GM11168 (cell line): ENCODE measurements around the gene SNRNP70.
"Not testable (repeated sequence)": the region's sequence is repeated elsewhere in the genome, so short reads cannot be mapped to it uniquely, and the experiment has no call there.

Source experiments
- in situ Hi-C: fragments of 300-500 bp; cut with MboI; formaldehyde crosslinking; loops from one replicate; pipeline ENCODE4 v1.12.0; 2022; ENCODE audit warnings: low sequenced_read_pairs; ENCODE audit not compliant: unreplicated experiment

Gene SNRNP70

GRCh38 chr19:49141352-49141751 is 56.1 kb downstream of the SNRNP70 start:
- in situ Hi-C loops = no loop called here

- in situ Hi-C loops = no loop called here
Observed at GRCh38 chr19:49142866-49143335, 57.6 kb downstream of the SNRNP70 start.

- in situ Hi-C loops = no loop called here
Observed at GRCh38 chr19:49145573-49146407, 60.5 kb downstream of the SNRNP70 start.

GRCh38 chr19:49146408-49146770 is 61.1 kb downstream of the SNRNP70 start:
- in situ Hi-C loops = not testable (repeated sequence)

- in situ Hi-C loops = no loop called here
Observed at GRCh38 chr19:49148044-49148682, 62.9 kb downstream of the SNRNP70 start.

- in situ Hi-C loops = no loop called here
Observed at GRCh38 chr19:49148784-49149651, 63.8 kb downstream of the SNRNP70 start.

GRCh38 chr19:49149652-49150105 is 64.4 kb downstream of the SNRNP70 start:
- in situ Hi-C loops = no loop called here

- in situ Hi-C loops = no loop called here
Observed at GRCh38 chr19:49150106-49150943, 65.1 kb downstream of the SNRNP70 start.

- in situ Hi-C loops = no loop called here
Observed at GRCh38 chr19:49150944-49151243, 65.6 kb downstream of the SNRNP70 start.

GRCh38 chr19:49151267-49152118 is 66.2 kb downstream of the SNRNP70 start:
- in situ Hi-C loops = no loop called here

- in situ Hi-C loops = no loop called here
Observed at GRCh38 chr19:49152119-49152550, 66.9 kb downstream of the SNRNP70 start.

GRCh38 chr19:49153167-49153809 is 68.0 kb downstream of the SNRNP70 start:
- in situ Hi-C loops = no loop called here

- in situ Hi-C loops = no loop called here
Observed at GRCh38 chr19:49154279-49154678, 69.0 kb downstream of the SNRNP70 start.

GRCh38 chr19:49155005-49155819 is 70.0 kb downstream of the SNRNP70 start, which contains the start of gene HRC:
HRC (minus strand) TSS chr19:49155396; CDS start chr19:49155237, 159 bp downstream.
- in situ Hi-C loops = no loop called here

- in situ Hi-C loops = no loop called here
Observed at GRCh38 chr19:49155820-49156346, 70.6 kb downstream of the SNRNP70 start.

- in situ Hi-C loops = no loop called here
Observed at GRCh38 chr19:49157445-49158224, 72.4 kb downstream of the SNRNP70 start, which contains the start of gene TRPM4. TRPM4 (plus strand) TSS chr19:49157792; CDS start chr19:49157867, 75 bp downstream.
